DMS 273 (cell line): Measurements from ENCODE around the gene ACP3.
"Not testable (repeated sequence)": the region's sequence is repeated elsewhere in the genome, so short reads cannot be mapped to it uniquely, and the experiment has no call there.

Experiments used
- DNase-seq: peaks from one replicate; lab custom pipeline; 2025; ENCODE audit not compliant: unreplicated experiment; lab: John Stamatoyannopoulos, UW

Gene ACP3, protein sequence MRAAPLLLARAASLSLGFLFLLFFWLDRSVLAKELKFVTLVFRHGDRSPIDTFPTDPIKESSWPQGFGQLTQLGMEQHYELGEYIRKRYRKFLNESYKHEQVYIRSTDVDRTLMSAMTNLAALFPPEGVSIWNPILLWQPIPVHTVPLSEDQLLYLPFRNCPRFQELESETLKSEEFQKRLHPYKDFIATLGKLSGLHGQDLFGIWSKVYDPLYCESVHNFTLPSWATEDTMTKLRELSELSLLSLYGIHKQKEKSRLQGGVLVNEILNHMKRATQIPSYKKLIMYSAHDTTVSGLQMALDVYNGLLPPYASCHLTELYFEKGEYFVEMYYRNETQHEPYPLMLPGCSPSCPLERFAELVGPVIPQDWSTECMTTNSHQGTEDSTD

DNA sequence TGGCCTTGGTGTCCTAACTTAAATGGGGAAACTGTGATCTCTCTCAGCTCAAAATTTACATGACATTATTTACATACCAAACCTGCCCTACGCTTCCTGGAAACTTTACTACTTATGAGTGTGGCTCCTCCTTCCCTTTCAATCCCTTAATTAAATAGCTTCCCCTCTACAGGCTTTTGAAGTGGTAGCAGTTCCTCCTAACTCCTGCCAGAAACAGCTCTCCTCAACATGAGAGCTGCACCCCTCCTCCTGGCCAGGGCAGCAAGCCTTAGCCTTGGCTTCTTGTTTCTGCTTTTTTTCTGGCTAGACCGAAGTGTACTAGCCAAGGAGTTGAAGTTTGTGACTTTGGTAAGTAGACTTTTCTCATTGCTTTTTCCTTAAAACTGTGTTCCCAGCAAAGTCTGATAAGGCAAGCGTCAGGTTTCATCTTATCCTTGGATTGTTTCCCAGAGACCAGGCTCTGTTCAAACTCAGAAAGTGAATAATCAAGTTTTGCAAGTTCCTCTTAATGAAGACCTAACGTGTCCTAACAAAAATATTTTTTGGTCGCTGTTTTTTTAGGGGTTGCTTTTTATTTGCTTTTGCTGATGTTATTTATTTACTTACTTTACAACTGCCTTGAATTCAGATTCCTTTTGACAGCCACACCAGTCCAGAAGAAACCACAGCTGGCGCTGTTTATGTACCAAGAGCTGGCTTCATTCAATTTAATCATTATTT, at the start of gene ACP3:
TSS of gene ACP3 (plus strand) at position 179 of the 720 bp plus-strand sequence. CDS start at position 229, 50 bp downstream.
- DNase-seq = peak; percentile 88

- DNase-seq = peak; percentile 54
Measured at GRCh38 chr3:132268956-132269355, 48.3 kb upstream of the ACP3 start.

DNA sequence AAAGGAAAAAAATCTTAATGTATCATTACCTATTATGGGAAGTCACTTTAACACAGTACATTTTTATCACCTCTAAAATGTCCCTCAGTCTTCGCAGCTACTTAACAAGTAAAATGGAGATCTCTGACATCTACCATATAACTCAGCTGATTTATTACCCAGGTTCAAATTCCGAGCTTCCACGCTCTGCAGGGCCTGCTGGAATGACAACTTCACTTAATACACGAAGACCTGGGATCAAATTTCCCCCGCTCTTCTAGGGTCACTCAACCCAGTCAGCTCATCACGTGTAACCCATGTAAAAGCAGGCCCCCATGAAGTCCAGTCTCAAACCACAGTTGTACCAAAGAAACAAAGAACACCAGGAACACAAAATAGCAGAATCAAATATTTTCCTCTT, 44.2 kb upstream of the ACP3 start:
- DNase-seq = no peak

DNA sequence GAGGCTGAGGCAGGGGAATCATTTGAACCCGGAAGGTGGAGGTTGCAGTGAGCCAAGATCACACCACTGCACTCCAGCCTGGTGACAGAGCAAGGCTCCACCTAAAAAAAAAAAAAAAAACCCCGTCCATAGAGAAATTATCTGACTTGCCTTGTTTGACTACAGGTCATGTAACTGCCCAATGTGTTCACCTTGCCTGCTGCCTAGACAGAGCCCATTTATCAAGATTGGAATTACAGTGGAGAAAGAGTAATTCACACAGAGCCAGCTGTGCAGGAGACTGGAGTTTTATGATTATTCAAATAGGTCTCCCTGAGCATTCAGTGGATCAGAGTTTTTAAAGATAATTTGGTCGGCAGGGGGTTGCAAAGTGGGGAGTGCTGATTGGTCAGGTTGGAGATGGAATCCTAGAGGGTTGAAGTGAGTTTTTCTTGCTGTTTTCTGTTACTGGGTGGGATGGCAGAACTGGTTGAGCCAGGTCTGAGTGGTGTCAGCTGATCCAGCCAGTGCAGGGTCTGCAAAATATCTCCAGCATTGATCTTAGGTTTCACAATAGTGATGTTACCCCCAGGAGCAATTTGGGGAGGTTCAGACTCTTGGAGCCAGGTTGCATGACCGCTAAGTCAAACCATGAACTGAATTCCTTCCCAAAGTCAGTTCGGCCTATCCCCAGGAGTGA, 40.8 kb upstream of the ACP3 start:
- no peak for DNase-seq

- no peak for DNase-seq
Measured at GRCh38 chr3:132279030-132279429, 38.2 kb upstream of the ACP3 start.

DNA sequence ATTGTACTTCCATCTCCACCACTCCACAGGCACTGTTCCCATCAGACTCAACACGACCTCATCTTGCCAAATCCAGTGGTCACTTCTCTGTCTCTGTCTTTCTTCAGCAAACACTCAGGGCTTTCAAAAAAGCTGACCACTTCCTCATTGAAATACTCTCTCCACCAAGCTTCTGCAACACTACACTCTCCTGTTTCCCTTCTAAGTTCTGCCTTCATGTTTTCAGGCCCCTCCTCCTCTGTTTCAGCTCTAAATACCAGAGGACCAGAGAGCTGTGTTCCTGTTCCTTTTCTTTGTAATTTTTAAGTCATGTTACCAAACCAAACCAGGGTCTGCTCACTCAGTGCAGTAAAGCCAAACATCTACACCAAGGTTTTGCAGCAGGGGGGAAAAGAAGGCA, 33.8 kb upstream of the ACP3 start:
- DNase-seq = no peak

DNA sequence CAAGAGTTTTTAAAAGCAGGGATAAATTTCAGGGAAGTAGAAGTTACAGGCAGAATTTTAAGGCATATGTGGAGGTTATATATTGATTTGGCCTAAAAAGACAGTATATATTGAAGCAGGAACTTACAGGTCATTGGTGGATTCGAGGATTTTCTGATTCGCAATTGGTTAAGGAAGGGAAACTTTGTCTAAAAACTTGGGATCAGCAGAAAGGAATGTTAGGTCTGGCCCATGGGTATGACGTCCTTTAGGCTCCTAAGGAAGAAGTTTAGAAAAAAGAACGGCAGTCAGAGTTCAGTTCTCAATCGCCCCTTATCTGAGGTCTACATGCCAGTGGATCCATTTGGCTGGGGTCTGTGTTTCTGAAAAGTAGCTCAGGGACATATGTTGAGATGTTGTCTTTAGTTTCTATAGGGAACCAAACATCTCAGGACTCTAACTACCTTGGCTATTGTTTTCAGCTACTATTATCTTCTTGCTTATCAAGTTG, 33.2 kb upstream of the ACP3 start:
- no peak for DNase-seq

GRCh38 chr3:132284781-132285619, 32.2 kb upstream of the ACP3 start:
- DNase-seq = no peak

GRCh38 chr3:132285620-132285945, 31.6 kb upstream of the ACP3 start:
- DNase-seq = peak; percentile 45

DNA sequence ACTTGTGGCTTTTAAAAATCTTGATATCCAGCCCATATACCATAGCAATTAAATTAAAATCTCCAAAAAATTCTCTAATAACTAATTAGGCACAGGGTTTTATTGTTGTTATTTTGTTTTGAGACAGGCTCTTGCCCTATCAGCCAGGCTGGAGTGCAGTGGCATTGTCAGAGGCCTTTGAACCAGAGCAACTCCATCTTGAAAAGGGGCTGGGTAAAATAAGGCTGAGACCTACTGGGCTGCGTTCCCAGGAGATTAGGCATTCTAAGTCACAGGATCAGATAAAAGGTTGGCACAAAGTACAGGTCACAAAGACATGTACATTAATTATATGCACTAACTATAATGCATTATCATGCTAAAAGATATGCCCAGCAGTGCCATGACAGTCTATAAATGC, 31.2 kb upstream of the ACP3 start:
- no peak for DNase-seq

- DNase-seq = no peak
Measured at GRCh38 chr3:132288357-132288756, 28.9 kb upstream of the ACP3 start.

GRCh38 chr3:132289316-132289715, 27.9 kb upstream of the ACP3 start:
- no peak for DNase-seq

DNA sequence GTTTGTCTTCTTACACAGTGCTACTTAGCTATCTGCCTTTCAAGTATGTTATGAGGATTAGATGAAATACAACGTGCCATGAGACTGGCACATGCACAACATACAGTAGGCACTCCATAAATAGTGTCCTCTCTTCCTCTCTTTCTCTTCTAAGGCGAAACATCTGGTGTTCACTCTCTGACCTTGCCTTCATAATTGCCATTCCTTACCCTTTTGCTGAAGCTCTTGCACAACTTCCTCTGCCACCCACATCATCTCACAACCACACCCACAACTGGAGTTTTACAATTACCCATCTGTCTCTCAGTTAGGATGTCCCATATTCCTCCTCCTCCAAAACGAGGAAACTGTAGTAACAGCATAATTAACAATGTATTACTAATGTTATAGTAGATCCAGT, 26.4 kb upstream of the ACP3 start:
- DNase-seq = peak; percentile 71

- DNase-seq = no peak
Measured at GRCh38 chr3:132292042-132292441, 25.2 kb upstream of the ACP3 start.

- DNase-seq = no peak
Measured at GRCh38 chr3:132293251-132293650, 24.0 kb upstream of the ACP3 start.

GRCh38 chr3:132294906-132295305, 22.3 kb upstream of the ACP3 start:
- DNase-seq = no peak

GRCh38 chr3:132303336-132304201, 13.6 kb upstream of the ACP3 start:
- DNase-seq = not testable (repeated sequence)

DNA sequence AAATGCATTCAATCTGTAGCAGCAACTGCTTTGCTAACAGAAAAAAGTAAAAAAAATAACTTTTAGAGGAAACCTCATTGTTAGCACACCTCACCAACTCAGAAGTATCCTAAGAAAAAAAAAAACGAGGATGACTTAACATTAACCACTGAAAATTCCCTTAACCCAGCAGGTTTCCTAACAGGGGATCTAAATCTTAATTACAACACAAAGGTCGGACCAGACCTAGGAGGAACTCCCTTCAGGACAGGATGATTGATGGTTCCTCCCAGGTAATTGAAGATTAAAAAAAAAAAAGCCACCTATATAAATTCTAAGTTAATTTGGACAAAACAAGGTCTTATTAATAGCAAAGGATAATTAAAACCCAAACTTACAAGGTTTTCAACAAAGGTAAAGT, 12.9 kb upstream of the ACP3 start:
- not testable (repeated sequence) for DNase-seq

DNA sequence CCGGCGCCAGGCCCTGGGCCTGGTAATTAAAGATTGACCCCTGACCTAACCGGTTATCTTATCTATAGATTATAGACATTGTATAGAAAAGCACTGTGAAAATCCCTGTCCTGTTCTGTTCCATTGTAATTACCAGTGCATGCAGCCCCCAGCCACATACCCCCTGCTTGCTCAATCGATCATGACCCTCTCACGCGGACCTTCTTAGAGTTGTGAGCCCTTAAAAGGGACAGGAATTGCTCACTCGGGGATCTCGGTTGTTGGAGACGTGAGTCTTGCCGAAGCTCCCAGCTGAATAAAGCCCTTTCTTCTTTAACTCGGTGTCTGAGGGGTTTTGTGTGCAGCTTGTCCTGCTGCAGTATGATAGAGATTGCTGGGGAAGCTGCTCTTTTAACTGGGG, 7.2 kb upstream of the ACP3 start:
- DNase-seq = not testable (repeated sequence)

- no peak for DNase-seq
Measured at GRCh38 chr3:132311316-132311715, 5.9 kb upstream of the ACP3 start.
